Sigmoid colon (tissue), 7 donors: ENCODE data around the gene SLC25A10. TPM values are rescaled to one million over a fixed set of nuclear protein-coding genes. Genes with fewer than 3 reads are reported as not detected.

Experiments
- DNase-seq: peaks from one replicate; pipeline ENCODE4 v3.0.0-alpha.2; 2019
- H3K27ac ChIP-seq, 4 donors: fragments of 200-600 bp; sonication (generic); one replicate each; pipeline ENCODE4 v1.5.1; 2016 to 2019; ENCODE audit warnings: mild to moderate bottlenecking in 1 of 4
- H3K27me3 ChIP-seq, 3 donors: fragments of 200-600 bp; sonication (generic); one replicate each; pipeline ENCODE4 v1.5.1; 2019; ENCODE audit warnings: mild to moderate bottlenecking in 1 of 3
- H3K36me3 ChIP-seq, 4 donors: fragments of 200-600 bp; sonication (generic); one replicate each; pipeline ENCODE4 v1.5.1; 2016 to 2019
- H3K4me1 ChIP-seq, 4 donors: fragments of 200-600 bp; sonication (generic); one replicate each; pipeline ENCODE4 v1.5.1; 2017 to 2019
- H3K4me3 ChIP-seq, 4 donors: fragments of 200-600 bp; sonication (generic); one replicate each; pipeline ENCODE4 v1.5.1; 2017 to 2019; ENCODE audit warnings: mild to moderate bottlenecking in 2 of 4, moderate library complexity in 1 of 4
- H3K9me3 ChIP-seq, 4 donors: fragments of 200-600 bp in 3 of 4; sonication (generic) in 3 of 4; one replicate each; pipeline versions ENCODE4 v1.5.1 to v1.6.1; 2013 to 2019
- EP300 ChIP-seq, 4 donors: sonication (generic); formaldehyde crosslinking; IDR thresholded peaks; one replicate each; pipeline ENCODE4 v1.6.1; 2017; ENCODE audit warnings: antibody characterized with exemption in 4 of 4
- POLR2A ChIP-seq, 2 donors: fragments of 450-650 bp; IDR thresholded peaks; one replicate each; pipeline ENCODE4 v1.6.1; 2016; ENCODE audit warnings: antibody characterized with exemption in 2 of 2, mild to moderate bottlenecking in 2 of 2, moderate library complexity in 2 of 2
- POLR2AphosphoS5 ChIP-seq, 4 donors: sonication (generic); formaldehyde crosslinking; IDR thresholded peaks; one replicate each; pipeline ENCODE4 v1.6.1; 2017; ENCODE audit warnings: antibody characterized with exemption in 4 of 4
- WGBS, 2 donors: extraction: QIAGEN DNeasy Blood & Tissue Kit; methylation state at CpG; one replicate each; pipeline ENCODE4 v1.1.7; 2013; 5-methylcytosine and 5-hydroxymethylcytosine counted together
- intact Hi-C: fragments of 100-400 bp; cut with DNase I; formaldehyde crosslinking; loops from one replicate; pipeline ENCODE4 v1.15.1; 2023
- polyA plus RNA-seq, 3 donors: library from polyadenylated mRNA; stranded (reverse); fragments of 200-250 nt; gene quantifications; one replicate each; pipeline ENCODE4 v1.2.3, GENCODE V29; 2013
- total RNA-seq, 4 donors: library from RNA; depleted of rRNA; stranded (reverse); fragments of >200 nt; gene quantifications; one replicate each; pipeline ENCODE4 v1.1.0, GENCODE V29; 2016
- TF ChIP-seq, protein P1 (sequence below), 4 experiments: fragments of 450-650 bp in 3 of 4; fragments of 200-600 bp in 1 of 4; IDR thresholded peaks; one replicate each; pipeline ENCODE4 v1.5.1; 2016 to 2019; ENCODE audit warnings: antibody characterized with exemption in 4 of 4, mild to moderate bottlenecking in 3 of 4, moderate library complexity in 2 of 4
- donor health status: healthy with polysubstance abuse.
- donor health status: Bipolar disorder and iron deficiency.
- donor health status: healthy.

The SLC25A10 gene, protein sequence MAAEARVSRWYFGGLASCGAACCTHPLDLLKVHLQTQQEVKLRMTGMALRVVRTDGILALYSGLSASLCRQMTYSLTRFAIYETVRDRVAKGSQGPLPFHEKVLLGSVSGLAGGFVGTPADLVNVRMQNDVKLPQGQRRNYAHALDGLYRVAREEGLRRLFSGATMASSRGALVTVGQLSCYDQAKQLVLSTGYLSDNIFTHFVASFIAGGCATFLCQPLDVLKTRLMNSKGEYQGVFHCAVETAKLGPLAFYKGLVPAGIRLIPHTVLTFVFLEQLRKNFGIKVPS
- 1 to 10 TPM in 3 of 4 donors, under 1 TPM in 1; 0.99 to 7.1 (median 3.7) TPM for total RNA-seq
- 10 to 100 TPM; 59.5 to 63.2 (median 60.6) TPM for polyA plus RNA-seq

DNA sequence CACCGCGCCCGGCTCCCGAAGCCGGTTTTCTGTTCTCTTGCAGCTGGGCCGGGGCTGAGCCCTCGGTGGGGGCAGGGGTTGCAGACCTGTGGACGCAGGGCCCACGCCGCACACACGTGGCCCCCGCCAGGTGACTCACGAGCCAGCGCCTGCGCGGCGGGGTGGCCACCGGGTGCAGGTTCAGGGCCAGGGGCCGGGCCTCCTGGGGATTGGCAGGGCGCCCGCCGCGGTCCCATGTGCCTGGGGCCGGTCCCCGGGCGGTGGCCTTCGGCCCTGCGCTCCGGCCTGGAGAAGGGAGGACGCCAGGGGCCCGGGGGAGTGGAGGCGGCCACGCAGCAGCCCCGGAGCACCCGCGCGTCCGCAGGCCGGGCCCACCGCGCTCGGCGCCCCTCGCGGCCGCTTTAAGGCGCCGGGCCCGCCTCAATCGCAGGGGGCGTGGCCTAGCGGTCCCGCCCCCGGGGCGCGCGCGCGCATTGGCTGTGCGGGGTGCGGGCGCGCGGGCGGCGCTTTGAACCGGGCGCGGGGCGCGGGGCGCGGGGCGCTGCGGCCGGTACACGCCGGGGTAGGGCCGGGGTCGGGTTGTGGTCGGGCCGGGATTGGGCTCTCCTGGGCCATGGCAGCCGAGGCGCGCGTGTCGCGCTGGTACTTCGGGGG lies at the start of gene SLC25A10:
Gene SLC25A10 (plus strand): TSS at position 471 of the 654 bp plus-strand sequence. CDS start 143 bp downstream, at position 614.
- DNase-seq: peak; percentile 84
- H3K4me3 ChIP-seq: peak within 1 kb of the TSS; percentile 65 to 95 (median 79)
- H3K9me3 ChIP-seq: no peaks in the 10 kb centered on the region
- peak within 1 kb of the TSS; percentile 43 to 69 (median 58) for H3K27ac ChIP-seq
- intact Hi-C loops: no loop called here
- peaks cover 0 to 13% (median 0%) of the 10 kb centered on the region in 3 donors for H3K27me3 ChIP-seq
- H3K4me1 ChIP-seq: peaks cover 0 to 37% (median 33%) of the 10 kb centered on the region in 4 donors
- 0 to 1% methylated on average over 89 of the region's 89 CpGs for WGBS, 2 donors
- H3K36me3 ChIP-seq: peaks cover 0 to 12% (median 8%) of the 10 kb centered on the region in 4 donors
- TF ChIP-seq EP300 (IDR thresholded peaks at IDR 0.05) (no peak), POLR2AphosphoS5 (IDR thresholded peaks at IDR 0.05) (peak in 1 of 4 donors; percentile 38)
- TF ChIP-seq, protein P1, sequence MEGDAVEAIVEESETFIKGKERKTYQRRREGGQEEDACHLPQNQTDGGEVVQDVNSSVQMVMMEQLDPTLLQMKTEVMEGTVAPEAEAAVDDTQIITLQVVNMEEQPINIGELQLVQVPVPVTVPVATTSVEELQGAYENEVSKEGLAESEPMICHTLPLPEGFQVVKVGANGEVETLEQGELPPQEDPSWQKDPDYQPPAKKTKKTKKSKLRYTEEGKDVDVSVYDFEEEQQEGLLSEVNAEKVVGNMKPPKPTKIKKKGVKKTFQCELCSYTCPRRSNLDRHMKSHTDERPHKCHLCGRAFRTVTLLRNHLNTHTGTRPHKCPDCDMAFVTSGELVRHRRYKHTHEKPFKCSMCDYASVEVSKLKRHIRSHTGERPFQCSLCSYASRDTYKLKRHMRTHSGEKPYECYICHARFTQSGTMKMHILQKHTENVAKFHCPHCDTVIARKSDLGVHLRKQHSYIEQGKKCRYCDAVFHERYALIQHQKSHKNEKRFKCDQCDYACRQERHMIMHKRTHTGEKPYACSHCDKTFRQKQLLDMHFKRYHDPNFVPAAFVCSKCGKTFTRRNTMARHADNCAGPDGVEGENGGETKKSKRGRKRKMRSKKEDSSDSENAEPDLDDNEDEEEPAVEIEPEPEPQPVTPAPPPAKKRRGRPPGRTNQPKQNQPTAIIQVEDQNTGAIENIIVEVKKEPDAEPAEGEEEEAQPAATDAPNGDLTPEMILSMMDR (IDR thresholded peaks at IDR 0.05): peak in 1 of 4 experiments; percentile 20

GRCh38 chr17:81664051-81664470 lies 48.0 kb upstream of the SLC25A10 start:
- DNase-seq: no peak
- no peaks in the 10 kb centered on the region for H3K27me3 ChIP-seq
- WGBS, 2 donors: 73 to 90% methylated on average over 7 of the region's 7 CpGs
- no peak for TF ChIP-seq EP300 (IDR thresholded peaks at IDR 0.05)
- TF ChIP-seq, protein P1 (IDR thresholded peaks at IDR 0.05): no peak
- no peak for TF ChIP-seq POLR2AphosphoS5 (IDR thresholded peaks at IDR 0.05)
- no peak for TF ChIP-seq POLR2A (IDR thresholded peaks at IDR 0.05)
- peaks cover 0 to 27% (median 26%) of the 10 kb centered on the region in 4 donors for H3K4me1 ChIP-seq
- intact Hi-C loops: no loop called here
- no peak overlapping the region for H3K4me3 ChIP-seq
- H3K36me3 ChIP-seq: peaks cover 0 to 8% (median 0%) of the 10 kb centered on the region in 4 donors
- H3K9me3 ChIP-seq: no peaks in the 10 kb centered on the region
- H3K27ac ChIP-seq: no peak overlapping the region

GRCh38 chr17:81665205-81666091 lies 46.6 kb upstream of the SLC25A10 start:
- Histone ChIP-seq H3K36me3 (peaks cover 0 to 22% (median 6%) of the 10 kb centered on the region in 4 donors), H3K27ac (peak overlapping the region; percentile 83 to 96 (median 91)), H3K4me3 (peak overlapping the region; percentile 70 to 95 (median 84)), H3K4me1 (peaks cover 0 to 27% (median 26%) of the 10 kb centered on the region in 4 donors), H3K9me3 (no peaks in the 10 kb centered on the region), H3K27me3 (no peaks in the 10 kb centered on the region)
- 54 to 67% methylated on average over 30 of the region's 30 CpGs for WGBS, 2 donors
- no peak for TF ChIP-seq POLR2AphosphoS5 (IDR thresholded peaks at IDR 0.05)
- TF ChIP-seq EP300 (IDR thresholded peaks at IDR 0.05): no peak
- no peak for TF ChIP-seq POLR2A (IDR thresholded peaks at IDR 0.05)
- TF ChIP-seq, protein P1 (IDR thresholded peaks at IDR 0.05): no peak
- peak; percentile 61 for DNase-seq
- intact Hi-C loops: loop anchor here (2.0 kb wide), 1 partner anchor 29 kb away; the partner anchor contains the start of genes NPLOC4 and TSPAN10

DNA sequence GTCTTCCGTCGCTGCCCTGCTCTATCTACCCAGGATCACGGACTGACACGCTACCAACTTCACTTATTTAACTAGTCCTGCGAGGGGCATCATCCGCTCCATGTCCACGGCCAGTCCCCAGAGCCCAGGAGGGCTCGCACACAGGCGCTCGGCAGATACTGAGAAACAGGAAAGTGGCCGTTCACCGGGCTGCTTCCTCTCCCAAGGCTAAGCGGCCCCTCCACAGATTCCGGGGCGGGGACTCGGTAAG lies 46.1 kb upstream of the SLC25A10 start:
- Histone ChIP-seq H3K9me3 (no peaks in the 10 kb centered on the region), H3K27ac (peak overlapping the region; percentile 83 to 96 (median 91)), H3K4me1 (peaks cover 0 to 27% (median 26%) of the 10 kb centered on the region in 4 donors), H3K27me3 (no peaks in the 10 kb centered on the region), H3K36me3 (peaks cover 0 to 28% (median 10%) of the 10 kb centered on the region in 4 donors), H3K4me3 (peak overlapping the region; percentile 70 to 95 (median 84))
- DNase-seq: no peak
- 0% methylated on average over 16 of the region's 16 CpGs for WGBS, 2 donors
- intact Hi-C loops: loop anchor here (2.0 kb wide), 1 partner anchor 29 kb away; the partner anchor contains the start of genes NPLOC4 and TSPAN10
- TF ChIP-seq EP300 (IDR thresholded peaks at IDR 0.05) (no peak), POLR2A (IDR thresholded peaks at IDR 0.05) (no peak), POLR2AphosphoS5 (IDR thresholded peaks at IDR 0.05) (no peak)
- TF ChIP-seq, protein P1 (IDR thresholded peaks at IDR 0.05): no peak
